GM23338 (cell line): ENCODE measurements around the gene FNDC10. TPM values are rescaled to one million over a fixed set of nuclear protein-coding genes. Genes with fewer than 3 reads are reported as not detected.

Source experiments
- ATAC-seq: fragments of 200-7000 bp; cut with Tn5 transposase; 3 replicates; pipeline ENCODE4 v1.9.1; 2020
- DNase-seq: peaks from one replicate; pipeline ENCODE4 v3.0.0-alpha.2; 2015; ENCODE audit warnings: low spot score
- H2AFZ ChIP-seq: fragments of 200-600 bp; sonication (generic); 2 replicates; pipeline ENCODE4 v1.8.0; 2016; ENCODE audit warnings: antibody characterized with exemption, mild to moderate bottlenecking, moderate library complexity
- H3F3A ChIP-seq: fragments of 200-600 bp; sonication (generic); replicated peaks from 2 replicates; pipeline ENCODE4 v1.8.0; 2017; ENCODE audit warnings: antibody characterized with exemption, mixed run types, low read depth
- H3K27ac ChIP-seq: fragments of 200-600 bp; sonication (generic); 2 replicates; pipeline ENCODE4 v1.6.1; 2016; ENCODE audit warnings: low read depth
- H3K27me3 ChIP-seq: fragments of 200-600 bp; sonication (generic); 2 replicates; pipeline ENCODE4 v1.8.0; 2016; ENCODE audit warnings: mild to moderate bottlenecking, mixed run types, moderate library complexity; ENCODE audit not compliant: insufficient read depth
- H3K36me3 ChIP-seq: fragments of 200-600 bp; sonication (generic); 2 replicates; pipeline ENCODE4 v1.8.0; 2016; ENCODE audit warnings: mild to moderate bottlenecking; ENCODE audit not compliant: insufficient read depth
- H3K4me1 ChIP-seq: fragments of 200-600 bp; sonication (generic); 2 replicates; pipeline ENCODE4 v1.8.0; 2016; ENCODE audit warnings: mild to moderate bottlenecking, moderate library complexity; ENCODE audit not compliant: insufficient read depth
- H3K4me2 ChIP-seq: fragments of 200-600 bp; sonication (generic); 2 replicates; pipeline ENCODE4 v1.7.1; 2017; ENCODE audit warnings: mixed run types
- H3K4me3 ChIP-seq: fragments of 200-600 bp; sonication (generic); 2 replicates; pipeline ENCODE4 v1.6.1; 2016; ENCODE audit warnings: mixed run types
- H3K79me2 ChIP-seq: fragments of 200-600 bp; sonication (generic); replicated peaks from 2 replicates; pipeline ENCODE4 v1.8.0; 2017; ENCODE audit warnings: mild to moderate bottlenecking; ENCODE audit not compliant: insufficient read depth
- H3K9me2 ChIP-seq: fragments of 200-600 bp; sonication (generic); 2 replicates; pipeline ENCODE4 v1.8.0; 2017; ENCODE audit not compliant: insufficient read depth
- H4K20me1 ChIP-seq: fragments of 200-600 bp; sonication (generic); replicated peaks from 2 replicates; pipeline ENCODE4 v1.8.0; 2017; ENCODE audit warnings: mild to moderate bottlenecking; ENCODE audit not compliant: insufficient read depth
- H3K27ac Mint-ChIP-seq: 2 replicates; pipeline ENCODE4 v1.8.0; 2020; ENCODE audit warnings: inconsistent platforms, mild to moderate bottlenecking, moderate library complexity, mixed read lengths
- H3K27me3 Mint-ChIP-seq: 3 replicates; pipeline ENCODE4 v1.8.0; 2022; ENCODE audit warnings: low read depth, mild to moderate bottlenecking, moderate library complexity, mixed read lengths, inconsistent platforms; ENCODE audit not compliant: insufficient read depth, poor library complexity
- H3K36me3 Mint-ChIP-seq: 3 replicates; pipeline ENCODE4 v1.8.0; 2021; ENCODE audit warnings: low read depth, mild to moderate bottlenecking, inconsistent platforms, moderate library complexity, mixed read lengths
- H3K4me1 Mint-ChIP-seq: 3 replicates; pipeline ENCODE4 v1.8.0; 2020; ENCODE audit warnings: mild to moderate bottlenecking, inconsistent platforms, mixed read lengths
- H3K4me3 Mint-ChIP-seq: 3 replicates; pipeline ENCODE4 v1.8.0; 2021; ENCODE audit warnings: moderate library complexity, mild to moderate bottlenecking, inconsistent platforms, mixed read lengths
- H3K9me3 Mint-ChIP-seq: 3 replicates; pipeline ENCODE4 v1.8.0; 2020; ENCODE audit warnings: moderate library complexity, mild to moderate bottlenecking, inconsistent platforms, mixed read lengths
- CREB1 ChIP-seq: fragments of 250-450 bp; sonication (Bioruptor Pico); IDR thresholded peaks from 2 replicates; pipeline ENCODE4 v1.5.0; 2020; ENCODE audit warnings: low read depth, mild to moderate bottlenecking, moderate library complexity
- EZH2 ChIP-seq: fragments of 200-600 bp; sonication (generic); IDR thresholded peaks from one replicate; pipeline ENCODE4 v1.8.0; 2017; ENCODE audit warnings: antibody characterized with exemption, mild to moderate bottlenecking, low read depth; ENCODE audit not compliant: unreplicated experiment
- EZH2phosphoT487 ChIP-seq: fragments of 200-600 bp; sonication (generic); IDR thresholded peaks from one replicate; pipeline ENCODE4 v1.8.1; 2018; ENCODE audit warnings: antibody characterized with exemption; ENCODE audit not compliant: unreplicated experiment
- JUNB ChIP-seq: IDR thresholded peaks from one replicate; pipeline ENCODE4 v1.6.1; 2016; ENCODE audit warnings: antibody characterized with exemption; ENCODE audit not compliant: unreplicated experiment
- NANOG ChIP-seq: IDR thresholded peaks from 2 replicates; pipeline ENCODE4 v1.6.1; 2016; ENCODE audit warnings: antibody characterized with exemption, borderline replicate concordance
- POLR2AphosphoS5 ChIP-seq: IDR thresholded peaks from 2 replicates; pipeline ENCODE4 v1.6.1; 2016; ENCODE audit warnings: antibody characterized with exemption, low read depth
- STAT1 ChIP-seq: IDR thresholded peaks from one replicate; pipeline ENCODE4 v1.6.1; 2016; ENCODE audit warnings: antibody characterized with exemption; ENCODE audit not compliant: unreplicated experiment
- polyA plus RNA-seq: library from polyadenylated mRNA; unstranded; fragments of >200 nt; fragmentation: Nextera tagmentation; extraction: Ambion mirVana; gene quantifications from 2 replicates; pipeline ENCODE4 v1.2.1, GENCODE V29; 2016
- total RNA-seq: library from RNA; depleted of rRNA; stranded (reverse); fragments of >200 nt; shearing (Covaris generic); gene quantifications from 2 replicates; pipeline ENCODE4 v1.2.3, GENCODE V29; 2014
- TF ChIP-seq, protein P1 (sequence below): fragments of 250-450 bp; sonication (Bioruptor Pico); IDR thresholded peaks from 2 replicates; pipeline ENCODE4 v1.5.0; 2020; ENCODE audit warnings: mild to moderate bottlenecking, moderate library complexity
- TF ChIP-seq, protein P2 (sequence below): IDR thresholded peaks from 2 replicates; pipeline ENCODE4 v1.6.1; 2016; ENCODE audit warnings: antibody characterized with exemption

The FNDC10 gene
- total and polyA plus RNA-seq, 2 experiments from 2014 or later, result 7.7 to 15.1 TPM

GRCh38 chr1:1622010-1622787 is 22.3 kb upstream of the FNDC10 start:
- H3K27ac ChIP-seq, result no peak overlapping the region
- no peak overlapping the region for H3K4me2 ChIP-seq
- H3K4me3 ChIP-seq, result no peak overlapping the region
- H3K4me1 ChIP-seq, result no peaks in the 10 kb centered on the region
- no peaks in the 10 kb centered on the region; the same call in 2 of the 3 replicates for H3K4me1 Mint-ChIP-seq
- no peak overlapping the region for H3K27ac Mint-ChIP-seq
- TF ChIP-seq POLR2AphosphoS5, result no peak
- TF ChIP-seq CREB1 (CRISPR knock-in tag), result no peak
- no peak for TF ChIP-seq EZH2phosphoT487
- TF ChIP-seq NANOG, result no peak
- TF ChIP-seq, protein P1, sequence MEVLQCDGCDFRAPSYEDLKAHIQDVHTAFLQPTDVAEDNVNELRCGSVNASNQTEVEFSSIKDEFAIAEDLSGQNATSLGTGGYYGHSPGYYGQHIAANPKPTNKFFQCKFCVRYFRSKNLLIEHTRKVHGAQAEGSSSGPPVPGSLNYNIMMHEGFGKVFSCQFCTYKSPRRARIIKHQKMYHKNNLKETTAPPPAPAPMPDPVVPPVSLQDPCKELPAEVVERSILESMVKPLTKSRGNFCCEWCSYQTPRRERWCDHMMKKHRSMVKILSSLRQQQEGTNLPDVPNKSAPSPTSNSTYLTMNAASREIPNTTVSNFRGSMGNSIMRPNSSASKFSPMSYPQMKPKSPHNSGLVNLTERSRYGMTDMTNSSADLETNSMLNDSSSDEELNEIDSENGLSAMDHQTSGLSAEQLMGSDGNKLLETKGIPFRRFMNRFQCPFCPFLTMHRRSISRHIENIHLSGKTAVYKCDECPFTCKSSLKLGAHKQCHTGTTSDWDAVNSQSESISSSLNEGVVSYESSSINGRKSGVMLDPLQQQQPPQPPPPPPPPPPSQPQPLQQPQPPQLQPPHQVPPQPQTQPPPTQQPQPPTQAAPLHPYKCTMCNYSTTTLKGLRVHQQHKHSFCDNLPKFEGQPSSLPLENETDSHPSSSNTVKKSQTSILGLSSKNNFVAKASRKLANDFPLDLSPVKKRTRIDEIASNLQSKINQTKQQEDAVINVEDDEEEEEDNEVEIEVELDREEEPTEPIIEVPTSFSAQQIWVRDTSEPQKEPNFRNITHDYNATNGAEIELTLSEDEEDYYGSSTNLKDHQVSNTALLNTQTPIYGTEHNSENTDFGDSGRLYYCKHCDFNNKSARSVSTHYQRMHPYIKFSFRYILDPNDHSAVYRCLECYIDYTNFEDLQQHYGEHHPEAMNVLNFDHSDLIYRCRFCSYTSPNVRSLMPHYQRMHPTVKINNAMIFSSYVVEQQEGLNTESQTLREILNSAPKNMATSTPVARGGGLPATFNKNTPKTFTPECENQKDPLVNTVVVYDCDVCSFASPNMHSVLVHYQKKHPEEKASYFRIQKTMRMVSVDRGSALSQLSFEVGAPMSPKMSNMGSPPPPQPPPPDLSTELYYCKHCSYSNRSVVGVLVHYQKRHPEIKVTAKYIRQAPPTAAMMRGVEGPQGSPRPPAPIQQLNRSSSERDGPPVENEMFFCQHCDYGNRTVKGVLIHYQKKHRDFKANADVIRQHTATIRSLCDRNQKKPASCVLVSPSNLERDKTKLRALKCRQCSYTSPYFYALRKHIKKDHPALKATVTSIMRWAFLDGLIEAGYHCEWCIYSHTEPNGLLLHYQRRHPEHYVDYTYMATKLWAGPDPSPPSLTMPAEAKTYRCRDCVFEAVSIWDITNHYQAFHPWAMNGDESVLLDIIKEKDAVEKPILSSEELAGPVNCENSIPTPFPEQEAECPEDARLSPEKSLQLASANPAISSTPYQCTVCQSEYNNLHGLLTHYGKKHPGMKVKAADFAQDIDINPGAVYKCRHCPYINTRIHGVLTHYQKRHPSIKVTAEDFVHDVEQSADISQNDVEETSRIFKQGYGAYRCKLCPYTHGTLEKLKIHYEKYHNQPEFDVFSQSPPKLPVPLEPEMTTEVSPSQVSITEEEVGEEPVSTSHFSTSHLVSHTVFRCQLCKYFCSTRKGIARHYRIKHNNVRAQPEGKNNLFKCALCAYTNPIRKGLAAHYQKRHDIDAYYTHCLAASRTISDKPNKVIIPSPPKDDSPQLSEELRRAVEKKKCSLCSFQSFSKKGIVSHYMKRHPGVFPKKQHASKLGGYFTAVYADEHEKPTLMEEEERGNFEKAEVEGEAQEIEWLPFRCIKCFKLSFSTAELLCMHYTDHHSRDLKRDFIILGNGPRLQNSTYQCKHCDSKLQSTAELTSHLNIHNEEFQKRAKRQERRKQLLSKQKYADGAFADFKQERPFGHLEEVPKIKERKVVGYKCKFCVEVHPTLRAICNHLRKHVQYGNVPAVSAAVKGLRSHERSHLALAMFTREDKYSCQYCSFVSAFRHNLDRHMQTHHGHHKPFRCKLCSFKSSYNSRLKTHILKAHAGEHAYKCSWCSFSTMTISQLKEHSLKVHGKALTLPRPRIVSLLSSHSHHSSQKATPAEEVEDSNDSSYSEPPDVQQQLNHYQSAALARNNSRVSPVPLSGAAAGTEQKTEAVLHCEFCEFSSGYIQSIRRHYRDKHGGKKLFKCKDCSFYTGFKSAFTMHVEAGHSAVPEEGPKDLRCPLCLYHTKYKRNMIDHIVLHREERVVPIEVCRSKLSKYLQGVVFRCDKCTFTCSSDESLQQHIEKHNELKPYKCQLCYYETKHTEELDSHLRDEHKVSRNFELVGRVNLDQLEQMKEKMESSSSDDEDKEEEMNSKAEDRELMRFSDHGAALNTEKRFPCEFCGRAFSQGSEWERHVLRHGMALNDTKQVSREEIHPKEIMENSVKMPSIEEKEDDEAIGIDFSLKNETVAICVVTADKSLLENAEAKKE (CRISPR knock-in tag), result no peak
- TF ChIP-seq EZH2, result no peak
- TF ChIP-seq STAT1, result no peak
- TF ChIP-seq, protein P2, sequence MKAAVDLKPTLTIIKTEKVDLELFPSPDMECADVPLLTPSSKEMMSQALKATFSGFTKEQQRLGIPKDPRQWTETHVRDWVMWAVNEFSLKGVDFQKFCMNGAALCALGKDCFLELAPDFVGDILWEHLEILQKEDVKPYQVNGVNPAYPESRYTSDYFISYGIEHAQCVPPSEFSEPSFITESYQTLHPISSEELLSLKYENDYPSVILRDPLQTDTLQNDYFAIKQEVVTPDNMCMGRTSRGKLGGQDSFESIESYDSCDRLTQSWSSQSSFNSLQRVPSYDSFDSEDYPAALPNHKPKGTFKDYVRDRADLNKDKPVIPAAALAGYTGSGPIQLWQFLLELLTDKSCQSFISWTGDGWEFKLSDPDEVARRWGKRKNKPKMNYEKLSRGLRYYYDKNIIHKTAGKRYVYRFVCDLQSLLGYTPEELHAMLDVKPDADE, result no peak
- no peak for TF ChIP-seq JUNB
- no peak for ATAC-seq
- H3K27me3 Mint-ChIP-seq, result peaks cover 12% of the 10 kb centered on the region
- H3K79me2 ChIP-seq, result no peaks in the 10 kb centered on the region; the same call in 1 of the 2 replicates
- no peaks in the 10 kb centered on the region for H3K27me3 ChIP-seq
- peaks cover 5% of the 10 kb centered on the region for H4K20me1 ChIP-seq
- no peak for DNase-seq
- no peak overlapping the region for H3K4me3 Mint-ChIP-seq
- no peaks in the 10 kb centered on the region; the same call in 2 of the 3 replicates for H3K36me3 Mint-ChIP-seq
- H3K36me3 ChIP-seq, result no peaks in the 10 kb centered on the region
- no peak overlapping the region for H2AFZ ChIP-seq
- H3K9me2 ChIP-seq, result no peaks in the 10 kb centered on the region
- H3K9me3 Mint-ChIP-seq, result no peaks in the 10 kb centered on the region; the same call in 2 of the 3 replicates
- H3F3A ChIP-seq, result peaks cover 3% of the 10 kb centered on the region; the same call in 1 of the 2 replicates
